ENCODE measurements around the gene CUBN. TPM values are rescaled to one million over a fixed set of nuclear protein-coding genes. Genes with fewer than 3 reads are reported as not detected.

The CUBN gene
- total and polyA plus RNA-seq, 9 of the 15 experiments (the other 6 are each of a cell fraction or from before 2014, with no cell fraction given), result 0.04 to 0.33 (median 0.09) TPM

DNA sequence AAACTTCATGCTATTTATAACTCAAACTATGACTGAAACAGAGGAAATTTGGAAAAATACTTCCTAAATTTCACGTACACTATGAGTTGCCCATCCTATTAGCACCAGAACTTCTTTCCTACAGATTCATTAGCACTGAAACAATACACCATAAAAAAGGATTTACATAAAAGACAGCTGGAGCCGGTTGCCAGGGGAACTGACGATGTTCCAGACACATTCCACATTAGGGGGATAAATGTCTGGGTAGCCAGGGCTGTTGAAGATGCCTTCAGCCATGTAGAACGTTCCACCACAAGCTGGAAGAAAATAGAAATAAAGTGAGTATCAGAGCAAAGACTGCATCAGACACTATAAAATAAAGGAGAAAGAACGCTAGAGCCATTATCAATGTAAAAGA, 182.5 kb downstream of the CUBN start:
- BruUV-seq (replicated peaks), result no TSS peak
- ATAC-seq (no peak), DNase-seq (ENCODE audit: extremely low read depth in 1 of 4, low spot score in 3 of 4) (no peak), FAIRE-seq (no peak)
- intact Hi-C loops (cut with micrococcal nuclease) (no loop called here), in situ Hi-C loops (cut with MboI) (no loop called here)
- ChIA-PET POLR2A (no interaction called here), CTCF (ENCODE audit: low intra/inter-chr PET ratio) (no interaction called here)
- H3K79me2 ChIP-seq (ENCODE audit: control insufficient read depth, insufficient read depth, low read length), result no peaks in the 10 kb centered on the region
- H3K4me2 ChIP-seq (ENCODE audit: insufficient read depth, low read length), result no peak overlapping the region
- no peak overlapping the region for H2AFZ ChIP-seq (ENCODE audit: low read depth, low read length)
- no peaks in the 10 kb centered on the region for H3K9me3 ChIP-seq (replicated peaks; ENCODE audit: control insufficient read depth, insufficient read depth, low read depth, low read length)
- TF ChIP-seq, protein P1, sequence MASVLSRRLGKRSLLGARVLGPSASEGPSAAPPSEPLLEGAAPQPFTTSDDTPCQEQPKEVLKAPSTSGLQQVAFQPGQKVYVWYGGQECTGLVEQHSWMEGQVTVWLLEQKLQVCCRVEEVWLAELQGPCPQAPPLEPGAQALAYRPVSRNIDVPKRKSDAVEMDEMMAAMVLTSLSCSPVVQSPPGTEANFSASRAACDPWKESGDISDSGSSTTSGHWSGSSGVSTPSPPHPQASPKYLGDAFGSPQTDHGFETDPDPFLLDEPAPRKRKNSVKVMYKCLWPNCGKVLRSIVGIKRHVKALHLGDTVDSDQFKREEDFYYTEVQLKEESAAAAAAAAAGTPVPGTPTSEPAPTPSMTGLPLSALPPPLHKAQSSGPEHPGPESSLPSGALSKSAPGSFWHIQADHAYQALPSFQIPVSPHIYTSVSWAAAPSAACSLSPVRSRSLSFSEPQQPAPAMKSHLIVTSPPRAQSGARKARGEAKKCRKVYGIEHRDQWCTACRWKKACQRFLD (CRISPR knock-in tag; IDR thresholded peaks at IDR 0.05), result no peak
- TF ChIP-seq, protein P2, sequence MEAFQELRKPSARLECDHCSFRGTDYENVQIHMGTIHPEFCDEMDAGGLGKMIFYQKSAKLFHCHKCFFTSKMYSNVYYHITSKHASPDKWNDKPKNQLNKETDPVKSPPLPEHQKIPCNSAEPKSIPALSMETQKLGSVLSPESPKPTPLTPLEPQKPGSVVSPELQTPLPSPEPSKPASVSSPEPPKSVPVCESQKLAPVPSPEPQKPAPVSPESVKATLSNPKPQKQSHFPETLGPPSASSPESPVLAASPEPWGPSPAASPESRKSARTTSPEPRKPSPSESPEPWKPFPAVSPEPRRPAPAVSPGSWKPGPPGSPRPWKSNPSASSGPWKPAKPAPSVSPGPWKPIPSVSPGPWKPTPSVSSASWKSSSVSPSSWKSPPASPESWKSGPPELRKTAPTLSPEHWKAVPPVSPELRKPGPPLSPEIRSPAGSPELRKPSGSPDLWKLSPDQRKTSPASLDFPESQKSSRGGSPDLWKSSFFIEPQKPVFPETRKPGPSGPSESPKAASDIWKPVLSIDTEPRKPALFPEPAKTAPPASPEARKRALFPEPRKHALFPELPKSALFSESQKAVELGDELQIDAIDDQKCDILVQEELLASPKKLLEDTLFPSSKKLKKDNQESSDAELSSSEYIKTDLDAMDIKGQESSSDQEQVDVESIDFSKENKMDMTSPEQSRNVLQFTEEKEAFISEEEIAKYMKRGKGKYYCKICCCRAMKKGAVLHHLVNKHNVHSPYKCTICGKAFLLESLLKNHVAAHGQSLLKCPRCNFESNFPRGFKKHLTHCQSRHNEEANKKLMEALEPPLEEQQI (IDR thresholded peaks at IDR 0.05), result no peak
- TF ChIP-seq, protein P3, sequence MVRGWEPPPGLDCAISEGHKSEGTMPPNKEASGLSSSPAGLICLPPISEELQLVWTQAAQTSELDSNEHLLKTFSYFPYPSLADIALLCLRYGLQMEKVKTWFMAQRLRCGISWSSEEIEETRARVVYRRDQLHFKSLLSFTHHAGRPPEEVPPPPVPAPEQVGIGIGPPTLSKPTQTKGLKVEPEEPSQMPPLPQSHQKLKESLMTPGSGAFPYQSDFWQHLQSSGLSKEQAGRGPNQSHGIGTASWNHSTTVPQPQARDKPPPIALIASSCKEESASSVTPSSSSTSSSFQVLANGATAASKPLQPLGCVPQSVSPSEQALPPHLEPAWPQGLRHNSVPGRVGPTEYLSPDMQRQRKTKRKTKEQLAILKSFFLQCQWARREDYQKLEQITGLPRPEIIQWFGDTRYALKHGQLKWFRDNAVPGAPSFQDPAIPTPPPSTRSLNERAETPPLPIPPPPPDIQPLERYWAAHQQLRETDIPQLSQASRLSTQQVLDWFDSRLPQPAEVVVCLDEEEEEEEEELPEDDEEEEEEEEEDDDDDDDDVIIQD (CRISPR knock-in tag; IDR thresholded peaks at IDR 0.05), result no peak
- TF ChIP-seq PURB (CRISPR knock-in tag; IDR thresholded peaks at IDR 0.05; ENCODE audit: low read depth) (no peak), XRCC3 (IDR thresholded peaks at IDR 0.05) (no peak), ZC3H4 (CRISPR knock-in tag; IDR thresholded peaks at IDR 0.05; ENCODE audit: borderline replicate concordance) (no peak), ZNF24 (IDR thresholded peaks at IDR 0.05) (no peak), SNIP1 (IDR thresholded peaks at IDR 0.05; ENCODE audit: low read depth) (no peak), MCM5 (IDR thresholded peaks at IDR 0.05; ENCODE audit: low read depth) (no peak), ZNF121 (CRISPR knock-in tag; conservative IDR thresholded peaks at IDR 0.05) (no peak)
- TF ChIP-seq, protein P4, sequence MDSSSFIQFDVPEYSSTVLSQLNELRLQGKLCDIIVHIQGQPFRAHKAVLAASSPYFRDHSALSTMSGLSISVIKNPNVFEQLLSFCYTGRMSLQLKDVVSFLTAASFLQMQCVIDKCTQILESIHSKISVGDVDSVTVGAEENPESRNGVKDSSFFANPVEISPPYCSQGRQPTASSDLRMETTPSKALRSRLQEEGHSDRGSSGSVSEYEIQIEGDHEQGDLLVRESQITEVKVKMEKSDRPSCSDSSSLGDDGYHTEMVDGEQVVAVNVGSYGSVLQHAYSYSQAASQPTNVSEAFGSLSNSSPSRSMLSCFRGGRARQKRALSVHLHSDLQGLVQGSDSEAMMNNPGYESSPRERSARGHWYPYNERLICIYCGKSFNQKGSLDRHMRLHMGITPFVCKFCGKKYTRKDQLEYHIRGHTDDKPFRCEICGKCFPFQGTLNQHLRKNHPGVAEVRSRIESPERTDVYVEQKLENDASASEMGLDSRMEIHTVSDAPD (CRISPR knock-in tag; IDR thresholded peaks at IDR 0.05), result no peak
- TF ChIP-seq, protein P5, sequence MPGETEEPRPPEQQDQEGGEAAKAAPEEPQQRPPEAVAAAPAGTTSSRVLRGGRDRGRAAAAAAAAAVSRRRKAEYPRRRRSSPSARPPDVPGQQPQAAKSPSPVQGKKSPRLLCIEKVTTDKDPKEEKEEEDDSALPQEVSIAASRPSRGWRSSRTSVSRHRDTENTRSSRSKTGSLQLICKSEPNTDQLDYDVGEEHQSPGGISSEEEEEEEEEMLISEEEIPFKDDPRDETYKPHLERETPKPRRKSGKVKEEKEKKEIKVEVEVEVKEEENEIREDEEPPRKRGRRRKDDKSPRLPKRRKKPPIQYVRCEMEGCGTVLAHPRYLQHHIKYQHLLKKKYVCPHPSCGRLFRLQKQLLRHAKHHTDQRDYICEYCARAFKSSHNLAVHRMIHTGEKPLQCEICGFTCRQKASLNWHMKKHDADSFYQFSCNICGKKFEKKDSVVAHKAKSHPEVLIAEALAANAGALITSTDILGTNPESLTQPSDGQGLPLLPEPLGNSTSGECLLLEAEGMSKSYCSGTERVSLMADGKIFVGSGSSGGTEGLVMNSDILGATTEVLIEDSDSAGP (CRISPR knock-in tag; IDR thresholded peaks at IDR 0.05), result no peak
- no peaks in the 10 kb centered on the region for H3K9me1 ChIP-seq (ENCODE audit: control insufficient read depth, insufficient read depth, low read length)
- H3K27me3 ChIP-seq (ENCODE audit: control insufficient read depth in 2 of 2, insufficient read depth in 2 of 2, low read length in 2 of 2), result no peaks in the 10 kb centered on the region
- H3K4me1 ChIP-seq (replicated peaks in 1 of 2; ENCODE audit: control insufficient read depth in 2 of 2, insufficient read depth in 2 of 2, low read length in 2 of 2), result peaks cover 0 to 12% of the 10 kb centered on the region in 2 experiments; a peak in 3 of 5 replicates
- H3K4me3 ChIP-seq, result no peak overlapping the region
- H3K27ac ChIP-seq (ENCODE audit: extremely low read depth, low read depth, low read length), result no peak overlapping the region
- H3K9ac ChIP-seq (ENCODE audit: insufficient read depth in 1 of 2, low read depth in 2 of 2, low read length in 2 of 2), result no peak overlapping the region
- H4K20me1 ChIP-seq (replicated peaks; ENCODE audit: control insufficient read depth, insufficient read depth, low read length), result no peaks in the 10 kb centered on the region
- H3K36me3 ChIP-seq (ENCODE audit: control insufficient read depth, insufficient read depth, low read length), result no peaks in the 10 kb centered on the region
- WGBS (ENCODE audit: insufficient coverage, low coverage, missing lambda C conversion rate), result 48% methylated on average over 5 of the region's 5 CpGs

All from K562 (cell line).